HG02763 (cell line): ENCODE results near the gene HERC6.
"Not testable (repeated sequence)": the region's sequence is repeated elsewhere in the genome, so short reads cannot be mapped to it uniquely, and the experiment has no call there.

Experiments
- ATAC-seq: cut with Tn5 transposase; IDR thresholded peaks from one replicate; pipeline ENCODE4 v1.9.1; 2021; ENCODE audit warnings: mild to moderate bottlenecking, moderate library complexity; ENCODE audit not compliant: unreplicated experiment

Gene HERC6

DNA sequence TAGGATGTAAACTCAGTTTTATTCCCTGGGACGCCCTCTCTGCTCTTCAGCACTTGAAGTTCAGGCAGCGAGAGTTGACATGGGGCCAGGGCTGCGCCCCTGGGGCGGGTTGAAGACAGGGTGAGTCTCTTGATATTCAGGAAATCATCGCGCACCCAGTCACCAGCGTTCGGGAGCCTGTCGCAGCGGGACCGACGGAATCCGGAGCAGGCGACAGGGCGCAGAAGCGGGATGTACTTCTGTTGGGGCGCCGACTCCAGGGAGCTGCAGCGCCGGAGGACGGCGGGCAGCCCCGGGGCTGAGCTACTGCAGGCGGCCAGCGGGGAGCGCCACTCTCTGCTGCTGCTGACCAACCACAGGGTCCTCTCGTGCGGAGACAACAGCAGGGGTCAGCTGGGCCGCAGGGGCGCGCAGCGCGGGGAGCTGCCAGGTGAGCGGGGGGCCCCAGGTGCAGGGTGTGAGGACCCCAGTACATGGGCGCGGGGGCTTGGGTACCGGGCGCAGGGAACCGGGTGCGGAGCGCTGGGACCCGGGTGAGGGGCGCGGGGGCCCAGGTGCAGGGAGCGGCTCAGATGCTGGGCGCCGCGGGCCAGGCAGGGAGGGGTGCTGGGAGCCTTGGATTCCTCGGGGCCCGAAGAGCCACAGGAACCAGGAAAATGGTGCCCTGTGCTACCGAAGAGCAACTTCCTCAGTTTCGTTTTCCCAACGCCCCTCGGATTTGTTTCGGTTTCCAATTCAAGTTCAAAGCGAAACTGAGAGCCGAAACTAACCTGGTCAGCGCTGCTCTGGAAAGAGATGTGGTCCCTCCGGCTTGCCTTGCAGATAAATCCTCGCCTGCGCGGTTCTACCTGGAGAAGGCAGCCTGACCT is at the start of gene HERC6:
Gene HERC6 (plus strand): TSS at position 162 of the 869 bp plus-strand sequence. CDS start 70 bp downstream, at position 232.
- peak; percentile 82 for ATAC-seq

DNA sequence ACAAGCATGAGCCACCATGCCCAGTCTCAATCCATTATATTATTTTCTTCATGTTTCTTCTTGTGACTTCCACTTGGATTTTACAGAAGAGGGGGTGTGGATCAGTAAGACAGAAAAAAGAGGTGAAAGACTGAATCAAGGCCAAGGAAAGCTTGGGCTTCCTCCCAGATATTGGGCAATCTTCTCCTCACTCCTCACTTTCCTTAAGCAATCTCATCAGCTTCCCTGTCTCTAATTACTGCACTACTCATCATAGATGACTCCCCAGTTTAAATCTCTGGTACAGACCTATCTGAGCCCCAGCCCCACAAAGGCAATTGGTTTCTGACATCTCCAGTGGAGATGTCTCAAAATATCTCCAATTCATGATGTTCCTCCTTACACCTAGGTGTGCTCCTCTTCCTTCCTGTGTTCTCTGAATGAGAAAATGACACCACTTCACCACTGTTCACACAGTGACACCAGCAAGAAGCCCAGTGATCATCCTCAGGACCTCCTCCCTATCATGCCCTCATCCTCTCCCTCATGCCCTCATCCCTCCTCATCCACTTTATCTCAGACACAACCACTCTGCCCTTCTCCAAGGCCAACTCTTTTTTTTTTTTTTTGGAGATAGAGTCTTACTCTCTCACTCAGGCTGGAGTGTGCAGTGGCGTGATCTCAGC is 44.8 kb upstream of the HERC6 start:
- ATAC-seq = no peak

GRCh38 chr4:88335092-88335665 is 43.5 kb upstream of the HERC6 start:
- ATAC-seq = no peak

DNA sequence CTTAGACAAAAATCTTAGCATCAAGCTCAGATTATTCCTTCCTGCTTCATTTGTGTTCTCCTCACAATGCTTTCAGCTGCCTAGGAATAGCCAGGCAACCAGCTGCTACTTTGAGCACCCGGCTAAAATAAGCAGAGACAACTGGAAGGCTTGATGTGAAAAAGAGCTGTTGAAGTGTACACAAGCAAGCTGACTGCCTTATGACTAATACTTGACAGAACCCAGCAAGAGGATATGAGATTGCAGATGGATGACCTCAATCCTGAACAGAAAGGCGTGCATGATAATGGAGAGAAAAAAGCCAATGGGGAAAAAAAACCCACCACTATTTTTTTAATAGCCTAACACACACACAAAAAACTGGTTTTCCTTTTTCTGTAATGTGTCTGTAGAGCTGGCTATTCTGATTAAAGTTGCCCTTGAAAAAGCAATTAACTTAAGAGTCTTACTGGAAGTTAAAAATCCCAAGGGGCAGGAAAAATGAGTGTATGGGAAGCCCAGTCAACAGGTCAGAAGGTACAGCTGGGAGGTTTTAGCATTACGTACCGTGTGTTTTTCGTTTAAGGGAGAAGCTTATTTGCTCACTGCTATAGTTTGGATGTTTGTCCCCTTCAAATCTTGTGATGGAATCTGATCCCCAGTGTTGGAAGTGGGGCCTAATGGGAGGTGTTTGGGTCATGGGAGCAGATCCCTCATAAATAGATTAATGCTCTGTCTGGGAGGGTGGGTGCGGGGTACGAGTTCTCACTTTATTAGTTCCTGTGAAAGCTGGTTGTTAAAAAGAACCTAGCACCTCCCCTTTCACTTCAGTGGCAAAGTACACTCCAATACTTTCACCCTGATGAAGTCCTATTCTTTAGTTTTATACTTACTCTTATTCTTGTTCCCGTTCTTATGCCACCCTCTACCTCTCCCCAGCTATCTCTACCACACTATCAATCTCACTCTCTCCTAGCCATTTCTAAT is 37.1 kb upstream of the HERC6 start:
- ATAC-seq = no peak

- ATAC-seq = not testable (repeated sequence)
Observed at GRCh38 chr4:88346902-88347301, 31.8 kb upstream of the HERC6 start.

- ATAC-seq = not testable (repeated sequence)
Observed at GRCh38 chr4:88348761-88349160, 29.9 kb upstream of the HERC6 start.

DNA sequence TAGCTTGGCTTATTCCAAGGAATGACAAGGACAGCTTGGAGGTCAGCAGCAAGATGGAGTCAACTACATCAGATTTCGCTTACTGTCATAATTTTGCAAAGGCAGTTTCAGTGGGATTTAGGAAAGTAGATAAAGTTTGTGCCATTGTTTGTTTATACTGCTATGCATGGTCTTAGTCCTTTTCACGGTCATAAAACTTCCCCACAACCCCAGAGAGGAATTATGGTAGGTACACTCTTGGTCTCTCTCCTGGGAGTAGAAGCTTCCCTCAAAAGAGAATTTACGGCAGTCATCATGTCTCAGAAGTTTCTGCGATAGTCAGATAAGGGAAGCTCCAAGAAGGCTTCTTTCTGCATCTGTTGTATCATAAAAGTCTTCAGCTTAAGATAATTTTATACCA is 27.9 kb upstream of the HERC6 start:
- no peak for ATAC-seq

DNA sequence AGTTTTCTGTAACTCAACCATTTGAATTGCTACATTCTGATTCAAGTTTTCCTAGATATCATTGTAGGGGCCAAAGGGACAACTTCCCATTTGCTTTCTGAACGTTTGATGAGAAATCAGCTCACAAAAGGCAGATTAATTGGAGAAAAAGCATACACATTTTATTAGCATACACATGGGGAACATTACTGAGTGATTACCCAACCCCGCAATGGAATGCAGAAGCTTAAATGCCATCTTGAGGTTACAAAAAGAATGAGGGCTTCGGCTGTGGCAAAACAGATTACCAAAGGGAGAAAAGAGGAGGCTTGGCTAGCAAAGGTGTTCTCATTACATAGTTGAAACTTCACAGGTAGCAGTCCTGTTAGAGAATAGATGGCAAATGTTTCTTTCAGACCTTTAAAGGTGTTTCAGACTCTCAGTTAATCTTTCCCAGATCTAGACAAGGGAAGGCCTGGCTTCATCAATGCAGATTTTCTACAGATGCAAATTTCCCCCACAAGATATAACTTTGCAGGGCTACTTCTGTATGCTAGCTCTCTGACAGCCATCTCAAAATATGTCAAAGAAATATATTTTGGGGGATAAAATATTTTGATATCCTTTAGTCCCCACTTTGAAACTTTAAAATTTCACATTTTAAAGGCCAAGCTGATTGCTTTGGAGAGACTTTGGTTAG is 26.5 kb upstream of the HERC6 start:
- no peak for ATAC-seq

- ATAC-seq = no peak
Observed at GRCh38 chr4:88353324-88353723, 25.3 kb upstream of the HERC6 start.

- ATAC-seq = no peak
Observed at GRCh38 chr4:88356771-88357170, 21.9 kb upstream of the HERC6 start.

DNA sequence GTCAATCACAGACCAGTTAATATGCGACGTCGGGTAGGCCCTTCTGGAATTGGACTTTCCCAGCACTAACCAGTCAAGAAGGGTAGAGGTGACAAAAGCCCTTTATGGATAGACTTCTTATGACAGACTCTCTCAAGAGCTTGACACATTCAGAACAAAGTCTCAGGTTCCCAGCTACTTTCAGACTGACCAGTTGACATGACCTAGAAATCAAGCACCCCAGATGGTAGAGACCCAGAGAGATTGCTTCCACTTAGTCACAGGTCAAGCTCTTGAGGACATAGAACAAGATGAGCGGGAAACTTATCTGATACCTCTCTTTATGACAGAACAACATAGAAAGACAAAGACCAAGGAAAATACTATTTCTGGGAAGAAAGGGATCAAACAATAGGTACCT is 21.4 kb upstream of the HERC6 start:
- ATAC-seq = no peak

GRCh38 chr4:88359558-88359957 is 19.1 kb upstream of the HERC6 start:
- ATAC-seq = no peak

DNA sequence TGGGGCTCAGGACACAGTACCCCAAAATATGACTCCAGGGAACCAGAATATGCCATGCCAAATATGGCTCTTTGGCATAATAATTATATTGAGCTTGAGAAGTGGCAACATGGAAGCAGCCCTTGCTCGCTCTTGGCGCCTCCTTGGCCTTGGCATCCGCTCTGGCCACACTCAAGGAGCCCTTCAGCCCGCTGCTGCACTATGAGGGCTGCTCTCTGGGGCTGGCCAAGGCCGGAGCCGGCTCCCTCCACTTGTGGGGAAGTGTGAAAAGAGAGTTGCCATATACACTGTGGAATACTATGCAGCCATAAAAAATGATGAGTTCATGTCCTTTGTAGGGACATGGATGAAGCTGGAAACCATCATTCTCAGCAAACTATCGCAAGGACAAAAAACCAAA is 18.4 kb upstream of the HERC6 start:
- no peak for ATAC-seq

DNA sequence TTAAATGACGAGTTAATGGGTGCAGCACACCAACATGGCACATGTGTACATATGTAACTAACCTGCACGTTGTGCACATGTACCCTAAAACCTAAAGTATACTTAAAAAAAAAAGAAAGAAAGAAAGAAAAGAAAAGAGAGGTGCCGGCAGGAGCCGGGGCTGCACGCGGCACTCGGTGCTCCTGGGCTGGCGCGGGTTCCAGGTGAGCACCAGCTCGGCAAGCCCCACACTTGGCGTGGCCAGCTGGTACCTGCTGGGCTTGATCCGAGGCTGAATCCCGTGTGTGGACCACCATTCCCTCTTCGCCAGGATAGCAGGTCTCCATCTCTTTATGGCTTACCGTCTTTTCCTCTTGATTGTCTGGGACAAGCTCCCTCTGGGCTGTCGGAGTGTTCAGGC is 17.9 kb upstream of the HERC6 start:
- ATAC-seq = no peak

GRCh38 chr4:88361217-88361773 is 17.4 kb upstream of the HERC6 start:
- ATAC-seq = not testable (repeated sequence)

- ATAC-seq = no peak
Observed at GRCh38 chr4:88366460-88366859, 12.2 kb upstream of the HERC6 start.

DNA sequence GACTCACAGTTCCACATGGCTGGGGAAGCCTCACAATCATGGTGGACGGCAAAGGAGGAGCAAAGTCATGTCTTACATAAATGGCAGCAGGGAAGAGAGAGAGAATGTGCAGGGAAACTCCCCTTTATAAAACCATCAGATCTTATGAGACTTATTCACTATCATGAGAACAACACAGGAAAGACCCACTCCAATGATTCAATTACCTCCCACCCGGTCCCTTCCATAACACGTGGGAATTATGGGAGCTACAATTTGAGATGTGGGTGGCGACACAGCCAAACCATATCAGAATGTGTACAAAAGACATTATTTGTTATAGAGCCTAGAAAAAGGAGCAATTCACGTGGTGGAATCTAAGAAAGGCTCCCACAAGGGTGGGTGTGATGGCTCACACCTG is 10.8 kb upstream of the HERC6 start:
- no peak for ATAC-seq

GRCh38 chr4:88369180-88369812 is 9.4 kb upstream of the HERC6 start:
- ATAC-seq = not testable (repeated sequence)

DNA sequence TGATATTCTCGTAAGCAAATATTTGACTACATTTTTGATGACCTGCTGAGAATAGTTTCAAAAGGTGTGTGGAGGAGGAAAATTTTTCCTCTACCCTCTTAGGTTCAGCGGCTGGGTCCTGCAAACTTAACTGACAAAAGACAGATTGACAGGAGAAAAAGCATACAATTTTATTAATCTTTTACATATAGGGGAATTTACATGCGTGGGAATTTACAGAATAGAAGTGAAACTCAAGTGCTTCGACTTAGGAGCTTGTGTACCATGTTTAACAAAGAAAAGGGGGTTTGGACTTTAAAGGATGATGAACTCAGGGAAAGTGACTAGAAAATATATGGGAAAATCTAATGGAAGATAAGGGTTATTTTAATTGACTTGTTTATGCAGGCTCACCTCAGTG is 2.5 kb downstream of the HERC6 start:
- no peak for ATAC-seq
